HG03575 (cell line): ENCODE measurements around the gene SLC27A1.

ENCODE experiments used
- ATAC-seq: cut with Tn5 transposase; IDR thresholded peaks from one replicate; pipeline ENCODE4 v1.9.1; 2021; ENCODE audit not compliant: unreplicated experiment, insufficient number of reproducible peaks, low FRiP score; ENCODE audit errors: extremely low read depth

SLC27A1 gene

GRCh38 chr19:17470068-17470841 is at the start of gene SLC27A1:
TSS of gene SLC27A1 (plus strand) at chr19:17470524. CDS start at chr19:17470541, 17 bp downstream.
- no peak for ATAC-seq

GRCh38 chr19:17421942-17422341 is 48.4 kb upstream of the SLC27A1 start:
- ATAC-seq = no peak

GRCh38 chr19:17423429-17424208 is 46.7 kb upstream of the SLC27A1 start:
- no peak for ATAC-seq

GRCh38 chr19:17424743-17425365 is 45.5 kb upstream of the SLC27A1 start:
- ATAC-seq = no peak

- no peak for ATAC-seq
Observed at GRCh38 chr19:17429641-17430113, 40.6 kb upstream of the SLC27A1 start.

GRCh38 chr19:17431417-17431816 is 38.9 kb upstream of the SLC27A1 start:
- ATAC-seq = no peak

GRCh38 chr19:17435218-17435617 is 35.1 kb upstream of the SLC27A1 start:
- no peak for ATAC-seq

- no peak for ATAC-seq
Observed at GRCh38 chr19:17436094-17436873, 34.0 kb upstream of the SLC27A1 start.

GRCh38 chr19:17436874-17437267 is 33.5 kb upstream of the SLC27A1 start:
- no peak for ATAC-seq

- ATAC-seq = no peak
Observed at GRCh38 chr19:17441241-17442021, 28.9 kb upstream of the SLC27A1 start.

- no peak for ATAC-seq
Observed at GRCh38 chr19:17445526-17446165, 24.7 kb upstream of the SLC27A1 start.

GRCh38 chr19:17447704-17448130 is 22.6 kb upstream of the SLC27A1 start:
- ATAC-seq = no peak

GRCh38 chr19:17448131-17448967 is 22.0 kb upstream of the SLC27A1 start, which contains the start of gene TMEM221:
TSS of gene TMEM221 (minus strand) at chr19:17448668. CDS start at chr19:17448462, 206 bp downstream.
- no peak for ATAC-seq

GRCh38 chr19:17450264-17451075 is 19.9 kb upstream of the SLC27A1 start:
- no peak for ATAC-seq

GRCh38 chr19:17451820-17452219 is 18.5 kb upstream of the SLC27A1 start:
- ATAC-seq = no peak

- no peak for ATAC-seq
Observed at GRCh38 chr19:17454576-17455071, 15.7 kb upstream of the SLC27A1 start.
